ENCODE results near the gene HOATZ.
A peak's percentile ranks its signal among the peaks of the same experiment; 100 is the strongest.

HOATZ gene

GRCh38 chr11:111574373-111575225 lies 60.0 kb downstream of the HOATZ start:
- DNase-seq (ENCODE audit: extremely low read depth, low read depth) = no peak
- TF ChIP-seq CTCF (IDR thresholded peaks at IDR 0.05; ENCODE audit: low read depth, low read length) = peak; percentile 8

GRCh38 chr11:111575740-111576139 lies 61.2 kb downstream of the HOATZ start:
- TF ChIP-seq CTCF (IDR thresholded peaks at IDR 0.05; ENCODE audit: low read depth, low read length) = no peak
- no peak for DNase-seq (ENCODE audit: extremely low read depth, low read depth)

GRCh38 chr11:111577821-111578220 lies 63.2 kb downstream of the HOATZ start:
- TF ChIP-seq CTCF (IDR thresholded peaks at IDR 0.05; ENCODE audit: low read depth, low read length) = no peak
- no peak for DNase-seq (ENCODE audit: extremely low read depth, low read depth)

GRCh38 chr11:111581341-111581740 lies 66.8 kb downstream of the HOATZ start:
- TF ChIP-seq CTCF (IDR thresholded peaks at IDR 0.05; ENCODE audit: low read depth, low read length) = no peak

GRCh38 chr11:111582163-111582562 lies 67.6 kb downstream of the HOATZ start:
- no peak for TF ChIP-seq CTCF (IDR thresholded peaks at IDR 0.05; ENCODE audit: low read depth, low read length)
- no peak for DNase-seq (ENCODE audit: extremely low read depth, low read depth)

More at GRCh38 chr11:111581341-111581740, 66.8 kb downstream of the HOATZ start:
- DNase-seq (ENCODE audit: extremely low read depth, low read depth) = no peak

- no peak for DNase-seq (ENCODE audit: extremely low read depth, low read depth)
- no peak for TF ChIP-seq CTCF (IDR thresholded peaks at IDR 0.05; ENCODE audit: low read depth, low read length)
Observed at GRCh38 chr11:111582881-111583280, 68.3 kb downstream of the HOATZ start.

GRCh38 chr11:111585371-111585770 lies 70.8 kb downstream of the HOATZ start:
- DNase-seq (ENCODE audit: extremely low read depth, low read depth) = no peak
- TF ChIP-seq CTCF (IDR thresholded peaks at IDR 0.05; ENCODE audit: low read depth, low read length) = no peak

Measured in AG09319 (cell line).